Measurements from ENCODE around the gene CDH13.

Gene CDH13

DNA sequence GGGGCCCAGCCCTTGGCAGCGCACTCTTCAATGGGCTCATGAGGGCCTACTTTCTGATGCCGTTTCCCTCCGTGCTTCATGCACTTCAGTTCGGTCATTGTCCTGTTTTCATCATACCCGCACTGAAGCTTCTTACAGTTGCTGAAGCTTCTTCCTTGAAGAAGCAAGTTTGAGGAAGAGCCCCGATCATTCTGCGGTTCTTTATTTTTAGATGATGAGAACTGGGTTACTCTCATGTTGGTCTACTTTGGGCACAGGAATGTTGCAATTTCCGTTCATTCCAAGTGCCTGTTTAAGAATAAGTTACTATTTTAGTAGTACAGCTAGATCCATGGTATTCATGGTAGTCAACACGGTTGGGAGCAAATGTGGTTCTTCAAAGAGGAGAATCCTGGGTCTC lies 593.3 kb downstream of the CDH13 start:
- Histone ChIP-seq H3K4me1 (ENCODE audit: control insufficient read depth, low read length) (no peaks in the 10 kb centered on the region), H3K79me2 (ENCODE audit: control insufficient read depth, low read length) (no peaks in the 10 kb centered on the region), H3K9me3 (ENCODE audit: control insufficient read depth, insufficient read depth, low read length) (no peaks in the 10 kb centered on the region), H3K27ac (ENCODE audit: low read depth, low read length) (no peak overlapping the region), H3K27me3 (ENCODE audit: control insufficient read depth, low read length) (no peaks in the 10 kb centered on the region), H3K9me2 (replicated peaks; ENCODE audit: control insufficient read depth, low read length) (no peaks in the 10 kb centered on the region), H3K36me3 (ENCODE audit: control insufficient read depth, low read length) (no peaks in the 10 kb centered on the region), H3K4me2 (ENCODE audit: low read length) (no peak overlapping the region), H3F3A (ENCODE audit: control insufficient read depth, insufficient read depth) (no peaks in the 10 kb centered on the region), H4K20me1 (ENCODE audit: control insufficient read depth, insufficient read depth, low read depth, low read length) (no peaks in the 10 kb centered on the region), H3K4me3 (ENCODE audit: low read length) (no peak overlapping the region)
- TF ChIP-seq, protein P1, sequence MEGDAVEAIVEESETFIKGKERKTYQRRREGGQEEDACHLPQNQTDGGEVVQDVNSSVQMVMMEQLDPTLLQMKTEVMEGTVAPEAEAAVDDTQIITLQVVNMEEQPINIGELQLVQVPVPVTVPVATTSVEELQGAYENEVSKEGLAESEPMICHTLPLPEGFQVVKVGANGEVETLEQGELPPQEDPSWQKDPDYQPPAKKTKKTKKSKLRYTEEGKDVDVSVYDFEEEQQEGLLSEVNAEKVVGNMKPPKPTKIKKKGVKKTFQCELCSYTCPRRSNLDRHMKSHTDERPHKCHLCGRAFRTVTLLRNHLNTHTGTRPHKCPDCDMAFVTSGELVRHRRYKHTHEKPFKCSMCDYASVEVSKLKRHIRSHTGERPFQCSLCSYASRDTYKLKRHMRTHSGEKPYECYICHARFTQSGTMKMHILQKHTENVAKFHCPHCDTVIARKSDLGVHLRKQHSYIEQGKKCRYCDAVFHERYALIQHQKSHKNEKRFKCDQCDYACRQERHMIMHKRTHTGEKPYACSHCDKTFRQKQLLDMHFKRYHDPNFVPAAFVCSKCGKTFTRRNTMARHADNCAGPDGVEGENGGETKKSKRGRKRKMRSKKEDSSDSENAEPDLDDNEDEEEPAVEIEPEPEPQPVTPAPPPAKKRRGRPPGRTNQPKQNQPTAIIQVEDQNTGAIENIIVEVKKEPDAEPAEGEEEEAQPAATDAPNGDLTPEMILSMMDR (IDR thresholded peaks at IDR 0.05; ENCODE audit: low read depth, low read length, poor library complexity, severe bottlenecking): no peak
- no peak for TF ChIP-seq EZH2phosphoT487 (IDR thresholded peaks at IDR 0.05; ENCODE audit: borderline replicate concordance, low read length)

DNA sequence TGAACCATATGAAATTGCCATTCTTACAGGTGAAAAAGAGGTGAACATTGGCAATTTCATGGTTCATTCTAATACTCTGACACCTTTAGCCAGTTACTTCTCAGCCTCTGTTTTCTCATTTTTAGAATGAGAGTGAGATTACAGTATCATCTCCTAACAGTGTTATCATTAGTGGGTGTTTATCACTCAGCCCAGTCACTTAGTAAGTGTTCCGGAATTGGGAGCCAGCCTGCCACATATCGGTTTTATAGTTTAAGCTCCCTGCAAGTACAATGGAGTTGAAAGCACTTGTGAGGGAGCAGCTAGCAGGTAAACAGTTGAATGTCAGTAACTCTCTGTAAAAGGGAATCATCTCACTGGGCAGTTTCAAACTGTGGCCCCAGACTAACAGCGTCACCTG lies 597.9 kb downstream of the CDH13 start:
- no peaks in the 10 kb centered on the region for H4K20me1 ChIP-seq (ENCODE audit: control insufficient read depth, insufficient read depth, low read depth, low read length)
- no peaks in the 10 kb centered on the region for H3K79me2 ChIP-seq (ENCODE audit: control insufficient read depth, low read length)
- no peak overlapping the region for H3K27ac ChIP-seq (ENCODE audit: low read depth, low read length)
- H3F3A ChIP-seq (ENCODE audit: control insufficient read depth, insufficient read depth): no peaks in the 10 kb centered on the region
- TF ChIP-seq, protein P1 (IDR thresholded peaks at IDR 0.05; ENCODE audit: low read depth, low read length, poor library complexity, severe bottlenecking): no peak
- no peak for TF ChIP-seq EZH2phosphoT487 (IDR thresholded peaks at IDR 0.05; ENCODE audit: borderline replicate concordance, low read length)
- no peaks in the 10 kb centered on the region for H3K27me3 ChIP-seq (ENCODE audit: control insufficient read depth, low read length)
- H3K36me3 ChIP-seq (ENCODE audit: control insufficient read depth, low read length): no peaks in the 10 kb centered on the region
- H3K9me3 ChIP-seq (ENCODE audit: control insufficient read depth, insufficient read depth, low read length): no peaks in the 10 kb centered on the region
- no peak overlapping the region for H3K4me3 ChIP-seq (ENCODE audit: low read length)
- H3K4me2 ChIP-seq (ENCODE audit: low read length): no peak overlapping the region
- no peaks in the 10 kb centered on the region for H3K4me1 ChIP-seq (ENCODE audit: control insufficient read depth, low read length)
- H3K9me2 ChIP-seq (replicated peaks; ENCODE audit: control insufficient read depth, low read length): no peaks in the 10 kb centered on the region

DNA sequence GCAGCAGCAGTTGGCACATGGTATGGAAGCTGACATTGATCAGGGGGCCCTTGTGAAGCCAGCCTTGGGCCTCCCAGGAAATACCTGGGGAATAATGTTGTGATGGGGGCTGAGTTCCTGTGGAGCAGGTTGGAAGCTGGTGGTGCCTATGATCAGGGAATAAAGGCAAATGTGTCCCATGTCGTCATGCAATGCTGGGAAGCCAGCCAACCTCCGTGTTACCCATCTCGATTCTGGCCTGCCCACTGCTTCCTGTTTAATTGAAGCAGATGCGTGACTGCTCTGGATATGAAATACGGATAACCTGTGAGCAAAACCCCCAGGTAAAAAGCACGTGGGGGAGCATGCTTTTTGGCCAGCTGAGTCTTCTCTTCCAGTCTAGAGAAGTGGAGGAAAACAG lies 600.6 kb downstream of the CDH13 start:
- H3K79me2 ChIP-seq (ENCODE audit: control insufficient read depth, low read length): no peaks in the 10 kb centered on the region
- H3F3A ChIP-seq (ENCODE audit: control insufficient read depth, insufficient read depth): no peaks in the 10 kb centered on the region
- no peaks in the 10 kb centered on the region for H4K20me1 ChIP-seq (ENCODE audit: control insufficient read depth, insufficient read depth, low read depth, low read length)
- H3K4me3 ChIP-seq (ENCODE audit: low read length): no peak overlapping the region
- H3K9me3 ChIP-seq (ENCODE audit: control insufficient read depth, insufficient read depth, low read length): no peaks in the 10 kb centered on the region
- H3K27ac ChIP-seq (ENCODE audit: low read depth, low read length): no peak overlapping the region
- no peaks in the 10 kb centered on the region for H3K4me1 ChIP-seq (ENCODE audit: control insufficient read depth, low read length)
- H3K9me2 ChIP-seq (replicated peaks; ENCODE audit: control insufficient read depth, low read length): no peaks in the 10 kb centered on the region
- H3K4me2 ChIP-seq (ENCODE audit: low read length): no peak overlapping the region
- H3K27me3 ChIP-seq (ENCODE audit: control insufficient read depth, low read length): no peaks in the 10 kb centered on the region
- no peaks in the 10 kb centered on the region for H3K36me3 ChIP-seq (ENCODE audit: control insufficient read depth, low read length)
- TF ChIP-seq, protein P1 (IDR thresholded peaks at IDR 0.05; ENCODE audit: low read depth, low read length, poor library complexity, severe bottlenecking): no peak
- TF ChIP-seq EZH2phosphoT487 (IDR thresholded peaks at IDR 0.05; ENCODE audit: borderline replicate concordance, low read length): no peak

DNA sequence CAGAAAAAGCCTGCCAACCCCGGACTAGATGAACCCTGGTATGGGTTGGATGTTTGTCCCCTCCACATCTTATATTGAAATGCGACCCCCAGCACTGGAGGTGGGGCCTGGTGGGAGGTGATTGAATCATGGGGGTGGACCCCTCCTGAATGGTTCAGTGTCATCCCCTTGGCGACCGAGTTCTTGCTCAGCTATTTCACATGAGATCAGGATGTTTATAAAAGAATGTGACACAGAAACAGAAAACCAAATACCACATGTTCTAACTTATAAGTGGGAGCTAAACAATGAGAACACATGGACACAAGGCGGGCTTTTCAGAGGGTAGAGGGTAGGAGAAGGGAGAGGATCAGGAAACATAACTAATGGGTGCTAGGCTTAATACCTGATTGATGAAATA lies 605.0 kb downstream of the CDH13 start:
- Histone ChIP-seq H3K4me2 (ENCODE audit: low read length) (no peak overlapping the region), H3K79me2 (ENCODE audit: control insufficient read depth, low read length) (no peaks in the 10 kb centered on the region), H3K4me1 (ENCODE audit: control insufficient read depth, low read length) (no peaks in the 10 kb centered on the region), H3K36me3 (ENCODE audit: control insufficient read depth, low read length) (no peaks in the 10 kb centered on the region), H4K20me1 (ENCODE audit: control insufficient read depth, insufficient read depth, low read depth, low read length) (no peaks in the 10 kb centered on the region), H3K9me2 (replicated peaks; ENCODE audit: control insufficient read depth, low read length) (no peaks in the 10 kb centered on the region), H3K27me3 (ENCODE audit: control insufficient read depth, low read length) (no peaks in the 10 kb centered on the region), H3F3A (ENCODE audit: control insufficient read depth, insufficient read depth) (no peaks in the 10 kb centered on the region), H3K4me3 (ENCODE audit: low read length) (no peak overlapping the region), H3K9me3 (ENCODE audit: control insufficient read depth, insufficient read depth, low read length) (no peaks in the 10 kb centered on the region), H3K27ac (ENCODE audit: low read depth, low read length) (no peak overlapping the region)
- no peak for TF ChIP-seq EZH2phosphoT487 (IDR thresholded peaks at IDR 0.05; ENCODE audit: borderline replicate concordance, low read length)
- TF ChIP-seq, protein P1 (IDR thresholded peaks at IDR 0.05; ENCODE audit: low read depth, low read length, poor library complexity, severe bottlenecking): no peak

All from DOHH2 (cell line).